Jurkat, Clone E6-1 (cell line): ENCODE measurements around the gene GBP5. TPM values are rescaled to one million over a fixed set of nuclear protein-coding genes. Genes with fewer than 3 reads are reported as not detected.
"Not testable (repeated sequence)": the region's sequence is repeated elsewhere in the genome, so short reads cannot be mapped to it uniquely, and the experiment has no call there.

Source experiments
- DNase-seq: peaks from one replicate; pipeline ENCODE4 v3.0.0-alpha.2; 2011; ENCODE audit warnings: low read depth, low spot score
- H3K4me3 ChIP-seq: 2 replicates; pipeline ENCODE4 v1.5.1; 2011; ENCODE audit warnings: mild to moderate bottlenecking, low read length, control low read depth, moderate library complexity
- polyA plus RNA-seq: library from polyadenylated mRNA; unstranded; fragments of >200 nt; gene quantifications from one replicate; pipeline ENCODE4 v1.2.1, GENCODE V29; 2012; ENCODE audit warnings: missing spikeins; ENCODE audit not compliant: insufficient read length, insufficient read depth

Gene GBP5, protein sequence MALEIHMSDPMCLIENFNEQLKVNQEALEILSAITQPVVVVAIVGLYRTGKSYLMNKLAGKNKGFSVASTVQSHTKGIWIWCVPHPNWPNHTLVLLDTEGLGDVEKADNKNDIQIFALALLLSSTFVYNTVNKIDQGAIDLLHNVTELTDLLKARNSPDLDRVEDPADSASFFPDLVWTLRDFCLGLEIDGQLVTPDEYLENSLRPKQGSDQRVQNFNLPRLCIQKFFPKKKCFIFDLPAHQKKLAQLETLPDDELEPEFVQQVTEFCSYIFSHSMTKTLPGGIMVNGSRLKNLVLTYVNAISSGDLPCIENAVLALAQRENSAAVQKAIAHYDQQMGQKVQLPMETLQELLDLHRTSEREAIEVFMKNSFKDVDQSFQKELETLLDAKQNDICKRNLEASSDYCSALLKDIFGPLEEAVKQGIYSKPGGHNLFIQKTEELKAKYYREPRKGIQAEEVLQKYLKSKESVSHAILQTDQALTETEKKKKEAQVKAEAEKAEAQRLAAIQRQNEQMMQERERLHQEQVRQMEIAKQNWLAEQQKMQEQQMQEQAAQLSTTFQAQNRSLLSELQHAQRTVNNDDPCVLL
- 3.3 TPM for polyA plus RNA-seq

DNA sequence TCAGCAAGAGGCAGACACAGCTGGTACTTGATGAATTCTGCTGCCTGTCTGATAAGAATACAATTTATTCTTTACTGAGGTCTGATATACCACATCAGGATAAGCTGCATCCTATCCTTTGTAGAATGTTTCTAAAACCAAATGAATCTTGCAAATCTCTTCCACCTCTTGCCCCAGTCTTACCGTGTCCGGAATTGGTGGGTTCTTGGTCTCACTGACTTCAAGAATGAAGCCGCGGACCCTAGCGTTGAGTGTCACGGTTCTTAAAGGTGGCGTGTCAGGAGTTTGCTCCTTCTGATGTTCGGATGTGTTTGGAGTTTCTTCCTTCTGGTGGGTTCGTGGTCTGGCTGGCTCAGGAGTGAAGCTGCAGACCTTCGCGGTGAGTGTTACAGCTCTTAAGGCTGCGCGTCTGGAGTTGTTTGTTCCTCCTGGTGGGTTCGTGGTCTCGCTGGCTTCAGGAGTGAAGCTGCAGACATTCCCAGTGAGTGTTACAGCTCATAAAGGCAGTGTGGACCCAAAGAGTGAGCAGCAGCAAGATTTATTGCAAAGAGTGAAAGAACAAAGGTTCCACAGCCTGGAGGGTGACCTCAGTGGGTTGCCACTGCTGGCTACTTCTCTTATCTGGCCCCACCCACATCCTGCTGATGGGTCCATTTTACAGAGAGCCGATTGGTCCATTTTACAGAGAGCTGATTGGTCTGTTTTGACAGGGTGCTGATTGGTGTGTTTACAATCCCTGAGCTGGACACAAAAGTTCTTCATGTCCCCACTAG, at the start of gene GBP5:
TSS of gene GBP5 (minus strand) at position 592 of the 773 bp plus-strand sequence. CDS start 3,305 bp downstream, outside the sequence.
- peak within 1 kb of the TSS; percentile 23 for H3K4me3 ChIP-seq
- DNase-seq, result peak; percentile 49

DNA sequence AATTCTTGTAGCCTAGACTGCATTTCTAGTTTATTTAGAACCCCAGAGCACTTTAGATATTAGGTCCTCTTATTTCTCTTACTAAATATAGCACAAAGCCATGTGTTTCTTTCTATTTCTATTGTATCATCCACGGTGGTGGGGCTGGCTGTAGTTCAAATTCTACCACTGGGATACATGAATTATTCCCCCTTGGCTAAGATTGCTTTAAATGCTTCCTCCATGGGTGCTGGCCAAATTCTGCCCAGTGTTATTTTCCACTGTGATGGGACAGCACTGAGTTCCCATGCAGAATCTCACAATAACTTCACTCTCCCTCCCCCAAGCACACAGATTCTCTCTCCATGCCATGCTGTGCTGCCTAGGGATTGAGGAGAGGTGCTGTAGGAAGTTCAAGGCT, 49.7 kb upstream of the GBP5 start:
- H3K4me3 ChIP-seq, result no peak overlapping the region
- no peak for DNase-seq

DNA sequence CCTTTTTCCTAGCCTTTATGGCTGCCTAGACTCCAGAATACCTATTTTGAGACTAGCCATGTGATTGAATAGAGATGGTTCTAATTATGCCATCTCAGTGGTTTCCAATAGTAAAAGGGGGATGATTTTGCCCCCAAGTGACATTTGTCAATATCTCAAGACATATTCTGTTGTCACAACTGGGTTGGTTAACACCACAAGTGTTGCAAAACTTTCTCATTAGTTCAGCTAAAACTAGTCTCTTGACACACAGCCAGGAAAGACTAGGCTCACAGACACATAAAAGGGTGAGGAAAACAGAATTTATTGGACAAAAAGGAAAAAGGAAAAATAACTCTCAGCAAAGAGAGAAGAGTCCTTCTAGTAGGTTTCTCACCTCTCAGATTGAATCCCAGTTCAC, 39.9 kb upstream of the GBP5 start:
- DNase-seq, result no peak
- H3K4me3 ChIP-seq, result no peak overlapping the region

DNA sequence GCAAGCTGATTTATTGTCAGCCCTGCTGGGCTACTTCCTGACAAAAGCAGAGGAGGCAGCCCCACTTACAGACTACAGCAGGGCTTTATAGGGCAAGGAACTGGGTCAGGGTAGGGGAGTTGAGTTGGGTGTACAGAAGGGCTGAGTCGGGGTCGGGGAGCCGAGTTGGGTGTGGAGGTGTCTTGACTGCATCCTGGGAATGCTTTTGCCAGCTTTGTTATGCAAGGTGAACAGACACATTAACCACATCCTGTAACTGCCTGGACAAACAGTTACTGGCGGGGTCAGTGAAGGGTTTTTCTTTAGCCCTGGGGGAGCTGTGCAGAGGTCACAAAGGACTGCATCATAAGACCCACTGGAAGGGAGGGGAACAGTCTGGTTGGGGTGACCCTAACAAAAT, 39.1 kb upstream of the GBP5 start:
- no peak overlapping the region for H3K4me3 ChIP-seq
- no peak for DNase-seq

DNA sequence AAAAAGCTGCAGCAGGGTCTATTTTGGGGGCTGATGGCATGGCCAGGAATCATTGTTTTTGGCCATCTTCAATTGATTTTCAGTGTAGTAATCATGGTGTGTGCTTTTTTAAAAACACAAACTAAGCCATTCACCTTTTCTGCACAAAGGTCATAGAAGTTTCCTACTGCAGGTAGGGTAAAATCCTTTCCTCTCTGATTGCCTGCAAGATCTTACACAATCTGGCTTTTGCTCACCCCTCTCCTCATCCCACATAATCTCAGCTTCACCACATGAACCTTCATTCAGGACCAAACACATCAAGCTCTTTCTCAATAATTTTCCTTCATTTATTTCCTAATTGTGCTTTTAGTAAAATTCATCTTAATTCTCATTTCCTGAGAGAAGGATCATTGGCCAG, 38.3 kb upstream of the GBP5 start:
- H3K4me3 ChIP-seq, result no peak overlapping the region
- no peak for DNase-seq

DNA sequence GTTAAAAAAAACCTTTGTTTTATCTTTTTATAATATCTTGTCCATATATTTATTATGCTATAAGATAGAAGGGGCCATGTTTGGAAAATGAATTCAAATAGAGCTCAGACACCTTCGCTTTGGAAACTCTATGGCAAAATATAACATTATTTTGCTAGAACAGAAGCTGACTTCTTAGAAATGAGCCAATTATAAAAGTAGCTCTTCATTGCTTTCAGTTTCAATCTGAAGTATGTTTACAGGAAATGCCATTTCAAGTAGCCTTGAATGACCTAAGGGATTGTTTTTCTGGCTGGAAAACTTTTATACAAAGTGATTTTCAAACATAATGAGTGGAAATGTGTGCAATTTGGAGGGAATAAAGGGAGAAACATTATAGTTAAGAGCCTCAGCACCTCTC, 37.8 kb upstream of the GBP5 start:
- no peak for DNase-seq
- H3K4me3 ChIP-seq, result no peak overlapping the region

DNA sequence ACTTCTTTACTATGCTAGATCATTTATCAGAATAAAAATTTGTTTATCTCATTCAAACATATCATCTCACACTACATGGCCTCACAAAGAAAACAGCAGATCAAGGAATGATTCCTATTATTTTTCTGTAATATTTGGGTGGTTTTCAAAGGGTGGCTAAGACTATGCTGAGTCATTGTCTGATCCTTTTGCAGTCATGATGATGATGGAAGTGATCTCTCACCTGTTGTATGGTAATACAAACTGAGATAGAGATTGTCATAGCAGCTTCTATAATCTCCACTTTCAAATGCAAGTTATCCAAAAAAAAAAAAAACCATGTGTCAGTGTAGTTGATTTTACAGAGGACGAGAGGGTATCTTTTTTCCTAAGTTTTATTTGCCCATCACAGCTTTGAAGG, 37.2 kb upstream of the GBP5 start:
- no peak overlapping the region for H3K4me3 ChIP-seq
- DNase-seq, result no peak

DNA sequence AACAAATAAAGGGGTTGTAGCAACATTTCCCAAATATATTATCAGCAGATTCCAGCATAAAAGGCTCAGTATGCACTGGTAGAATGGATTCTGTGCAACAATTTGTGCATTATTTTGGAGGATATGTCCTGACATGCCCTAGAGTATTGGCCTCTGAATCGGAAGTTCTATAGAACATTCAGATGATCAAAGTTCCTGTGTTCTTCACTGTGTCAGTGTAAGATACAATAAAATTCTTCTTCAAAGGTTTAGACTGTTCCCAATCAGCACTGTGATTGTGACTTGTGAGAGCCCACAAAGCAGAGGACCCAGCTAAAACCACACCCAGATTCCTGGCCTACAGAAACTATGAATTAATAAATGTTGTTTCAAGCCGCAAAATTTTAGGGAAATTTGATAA, 33.6 kb upstream of the GBP5 start:
- no peak for DNase-seq
- H3K4me3 ChIP-seq, result no peak overlapping the region

DNA sequence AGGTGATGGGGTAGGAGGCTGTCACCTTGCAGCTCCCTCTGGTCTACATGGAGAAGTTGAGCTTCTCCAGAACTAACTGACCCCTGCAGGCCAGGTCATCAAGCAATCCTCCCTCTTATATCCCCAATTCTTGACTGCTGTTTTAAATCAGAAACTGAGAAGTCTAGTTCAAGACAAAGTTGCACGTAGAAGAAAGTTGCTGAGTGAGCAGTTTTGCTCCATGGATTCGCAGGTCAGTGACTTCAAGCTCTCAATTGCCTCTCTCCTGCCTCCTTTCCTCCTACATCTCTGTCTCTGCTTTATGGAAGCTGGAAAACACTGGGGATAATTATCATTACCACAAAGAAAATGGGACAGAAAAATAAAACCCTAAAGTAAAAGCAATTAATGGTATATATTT, 32.8 kb upstream of the GBP5 start:
- H3K4me3 ChIP-seq, result no peak overlapping the region
- no peak for DNase-seq

DNA sequence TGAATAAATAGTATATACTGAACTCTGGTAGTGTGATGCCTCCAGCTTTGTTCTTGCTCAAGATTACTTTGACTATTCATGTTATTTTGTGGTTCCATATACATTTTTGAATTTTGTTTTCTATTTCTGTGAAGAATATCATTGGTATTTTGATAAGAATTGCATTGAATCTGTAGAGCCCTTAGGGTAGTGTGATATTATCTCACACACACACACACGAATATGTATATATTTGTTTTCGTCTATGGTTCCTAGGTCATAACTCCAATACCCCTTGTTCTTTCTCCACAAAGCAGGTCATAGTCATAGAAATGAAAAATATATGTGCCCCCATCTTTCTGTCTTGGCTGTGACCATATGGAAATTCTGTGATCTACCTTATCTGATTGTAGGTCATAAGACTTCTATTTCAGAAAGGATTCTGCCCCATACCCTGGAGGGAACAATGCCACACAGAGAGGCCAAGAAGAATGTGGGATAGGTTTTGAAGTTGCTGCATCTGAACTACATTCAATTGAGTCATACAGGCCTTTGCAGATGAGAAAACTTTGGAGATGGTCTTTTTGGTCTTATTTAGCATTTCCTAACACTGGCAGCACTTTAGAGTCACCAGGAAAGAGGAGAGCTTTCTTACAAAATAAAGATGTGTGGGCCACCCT, 32.0 kb upstream of the GBP5 start:
- DNase-seq, result no peak

DNA sequence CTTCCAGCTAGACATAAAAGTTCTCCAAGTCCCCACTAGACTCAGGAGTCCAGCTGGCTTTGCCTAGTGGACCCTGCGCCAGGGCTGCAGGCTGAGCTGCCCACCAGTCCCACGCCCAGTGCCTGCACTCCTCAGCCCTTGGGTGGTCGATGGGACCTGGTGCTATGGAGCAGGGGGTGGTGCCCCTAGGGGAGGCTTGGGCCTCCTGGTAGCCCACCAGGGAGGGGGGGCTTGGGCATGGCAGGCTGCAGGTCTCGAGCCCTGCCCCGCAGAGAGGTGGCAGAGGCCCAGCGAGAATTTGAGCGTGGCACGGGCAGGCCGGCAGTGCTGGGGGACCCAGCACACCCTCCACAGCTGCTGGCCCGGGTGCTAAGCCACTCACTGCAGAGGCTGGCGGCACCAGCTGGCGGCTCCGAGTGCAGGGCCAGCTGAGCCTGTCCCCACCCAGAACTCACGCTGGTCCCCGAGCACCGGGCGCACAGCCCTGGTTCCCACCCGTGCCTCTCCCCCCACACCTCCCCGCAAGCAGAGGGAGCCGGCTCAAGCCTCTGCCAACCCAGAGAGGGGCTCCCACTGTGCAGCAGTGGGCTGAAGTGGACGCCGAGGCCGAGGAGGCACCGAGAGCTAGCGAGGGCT, 30.2 kb upstream of the GBP5 start:
- DNase-seq, result no peak
- no peak overlapping the region for H3K4me3 ChIP-seq

More for the DNA sequence above, 32.0 kb upstream of the GBP5 start:
- H3K4me3 ChIP-seq, result no peak overlapping the region

DNA sequence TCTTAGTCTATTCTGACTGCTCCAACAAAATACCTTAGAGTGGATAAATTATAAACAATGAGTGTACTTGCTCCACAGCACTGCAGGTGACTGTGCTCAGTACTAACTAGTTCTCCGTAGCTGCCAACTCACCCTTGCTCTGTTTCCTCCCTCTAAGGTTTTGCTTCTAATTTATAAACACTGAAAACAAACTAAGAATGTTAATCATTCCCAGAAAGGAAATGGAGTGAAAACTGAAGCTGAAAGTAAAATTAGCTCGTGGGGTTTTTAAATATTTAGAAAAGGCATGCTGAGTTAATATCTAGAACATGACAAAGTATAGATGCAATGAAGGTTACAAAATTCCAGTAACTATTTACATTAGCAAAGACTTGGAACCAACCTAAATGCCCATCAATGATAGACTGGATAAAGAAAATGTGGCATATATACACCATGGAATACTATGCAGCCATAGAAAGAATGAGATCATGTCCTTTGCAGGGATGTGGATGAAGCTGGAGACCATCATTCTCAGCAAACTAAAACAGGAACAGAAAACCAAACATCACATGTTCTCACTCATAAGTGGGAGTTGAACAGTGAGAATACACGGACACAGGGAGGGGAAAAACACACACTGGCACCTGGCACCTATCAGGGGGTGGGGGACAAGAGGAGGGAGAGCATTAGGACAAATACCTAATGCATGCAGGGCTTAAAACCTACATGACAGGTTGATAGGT, 27.2 kb upstream of the GBP5 start:
- not testable (repeated sequence) for DNase-seq, H3K4me3 ChIP-seq

DNA sequence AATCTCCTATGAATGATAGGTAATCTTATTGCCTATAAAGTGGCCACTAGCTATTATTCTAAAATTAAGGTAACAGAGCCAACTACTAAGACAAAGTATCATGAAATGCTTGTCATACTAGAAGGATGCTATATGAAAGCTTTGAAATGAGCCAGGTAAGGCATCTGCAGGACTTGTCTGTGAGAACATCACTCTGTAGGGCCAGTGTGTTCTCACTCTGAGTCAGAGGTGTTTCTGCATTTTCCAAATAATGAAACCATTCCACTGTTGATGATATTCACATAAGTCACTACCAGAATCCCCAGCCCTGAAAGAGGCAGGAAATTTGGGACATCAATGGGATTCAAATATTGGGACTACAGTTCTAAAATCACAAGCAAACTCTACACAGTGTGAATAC, 25.8 kb upstream of the GBP5 start:
- no peak for DNase-seq
- no peak overlapping the region for H3K4me3 ChIP-seq

DNA sequence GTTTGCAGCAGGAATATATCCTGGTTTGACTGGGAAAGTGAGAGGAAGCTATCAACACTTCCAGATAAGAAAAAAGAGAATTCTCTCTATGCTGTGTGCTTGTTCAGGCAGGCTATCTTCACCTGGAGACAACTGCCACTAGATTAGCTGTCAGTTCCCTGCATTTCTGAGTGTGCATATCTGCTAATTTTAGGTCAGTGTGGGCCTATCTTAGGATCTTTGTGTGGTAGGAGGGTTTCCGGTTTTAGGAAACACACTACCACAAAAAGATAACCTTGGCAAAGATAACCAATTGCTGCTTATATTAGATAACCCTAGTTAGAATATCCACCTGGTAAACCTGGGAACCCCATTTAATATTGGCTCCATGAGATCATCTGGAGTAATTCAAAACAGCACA, 22.5 kb upstream of the GBP5 start:
- no peak overlapping the region for H3K4me3 ChIP-seq
- DNase-seq, result peak; percentile 60

DNA sequence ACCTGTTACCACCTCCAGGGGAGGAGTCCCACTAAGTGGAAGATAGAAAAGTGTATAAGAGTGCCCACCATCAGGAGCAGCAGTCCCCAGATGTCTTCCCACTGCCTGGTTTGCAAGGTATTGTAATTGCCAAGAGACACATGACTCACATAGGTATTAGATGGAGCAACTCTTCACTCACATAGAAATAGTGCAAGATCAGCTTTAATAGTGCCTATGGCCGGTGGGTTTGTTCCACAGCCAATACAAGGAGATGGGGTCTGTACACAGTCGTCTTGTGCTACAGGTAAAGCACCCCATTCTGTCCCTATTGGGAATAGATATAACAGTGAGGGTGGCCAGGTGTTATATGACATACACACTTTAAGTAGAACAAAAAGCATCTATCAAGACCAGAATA, 18.6 kb upstream of the GBP5 start:
- no peak for DNase-seq
- H3K4me3 ChIP-seq, result no peak overlapping the region

DNA sequence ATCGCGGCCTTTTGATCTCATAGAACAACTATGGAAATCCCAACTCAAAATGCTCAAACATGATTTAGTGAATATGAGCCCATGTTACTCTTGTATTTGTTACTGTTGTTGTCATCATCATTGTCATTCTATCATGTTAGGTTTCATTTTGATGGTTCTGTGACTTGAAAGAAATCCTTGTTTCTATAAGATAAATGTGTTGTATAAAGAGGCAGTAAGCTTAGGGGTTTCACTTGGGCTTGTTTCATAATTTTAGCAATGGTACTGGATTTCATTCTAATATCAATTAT, 15.3 kb upstream of the GBP5 start:
- DNase-seq, result no peak
- no peak overlapping the region for H3K4me3 ChIP-seq

DNA sequence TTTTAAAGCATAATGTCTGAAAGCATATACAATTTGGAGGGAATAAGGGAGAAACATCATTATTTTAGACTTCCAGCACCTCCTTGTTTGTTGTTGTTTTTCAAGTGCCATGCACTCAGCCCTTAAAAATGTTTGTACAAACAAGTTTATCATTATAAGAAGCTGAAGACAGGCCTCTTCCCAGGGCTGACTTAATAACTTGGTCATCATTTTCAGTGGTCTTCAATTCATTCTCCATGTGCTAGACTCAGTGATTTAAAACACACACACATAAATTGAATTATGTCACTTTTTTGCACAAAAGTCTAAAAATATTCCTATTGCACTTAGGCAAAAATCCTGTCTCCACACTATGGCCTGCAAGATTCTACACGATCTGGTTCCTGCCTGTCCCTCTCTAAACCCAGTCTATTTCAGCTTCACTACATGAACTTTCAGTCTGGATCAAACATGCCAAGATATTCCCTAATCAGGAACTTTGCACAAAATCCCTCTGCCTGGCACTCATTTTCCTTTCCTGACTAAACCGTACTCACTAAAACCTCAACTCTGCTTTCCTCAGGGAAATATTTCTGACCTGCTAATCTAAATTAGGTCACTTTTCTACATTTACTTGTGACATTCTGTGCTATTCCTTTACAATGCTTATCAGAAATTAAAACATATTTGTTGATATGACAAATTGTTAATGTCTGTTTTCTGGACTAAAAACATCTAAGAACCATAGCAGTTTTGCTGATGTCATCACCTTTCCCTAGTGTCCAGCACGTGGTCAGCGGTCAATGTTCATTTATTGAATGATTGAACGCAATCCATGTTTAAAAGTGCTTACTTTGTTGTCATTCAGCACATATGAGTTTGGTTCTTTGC, 14.8 kb upstream of the GBP5 start:
- DNase-seq, result no peak
- H3K4me3 ChIP-seq, result no peak overlapping the region
